Thyroid gland (tissue), 4 donors: ENCODE measurements around the gene RPL36A. TPM values are rescaled to one million over a fixed set of nuclear protein-coding genes. Genes with fewer than 3 reads are reported as not detected.

Source experiments
- DNase-seq, 2 donors: peaks; one replicate each; pipeline ENCODE4 v3.0.0-alpha.2; 2019
- H3K27ac ChIP-seq, 3 donors: fragments of 200-600 bp; sonication (generic); 1 replicate in 2 of 3; 2 replicates in 1 of 3; pipeline ENCODE4 v1.5.1; 2016 to 2019; ENCODE audit warnings: mild to moderate bottlenecking in 1 of 3, moderate library complexity in 1 of 3
- H3K27me3 ChIP-seq: fragments of 200-600 bp; sonication (generic); one replicate; pipeline ENCODE4 v1.5.1; 2019
- H3K36me3 ChIP-seq, 2 donors: fragments of 200-600 bp; sonication (generic); one replicate each; pipeline ENCODE4 v1.5.1; 2016 to 2019
- H3K4me1 ChIP-seq, 2 donors: fragments of 200-600 bp; sonication (generic); one replicate each; pipeline ENCODE4 v1.5.1; 2017 to 2019
- H3K4me3 ChIP-seq, 3 donors: fragments of 200-600 bp; sonication (generic); replicated peaks in 1 of 3; 1 replicate in 2 of 3; 2 replicates in 1 of 3; pipeline ENCODE4 v1.5.1; 2016; ENCODE audit warnings: mild to moderate bottlenecking in 1 of 3
- H3K9me3 ChIP-seq: fragments of 200-600 bp; sonication (generic); one replicate; pipeline ENCODE4 v1.5.1; 2017
- CTCF ChIP-seq, 6 experiments: fragments of 200-600 bp in 3 of 6; fragments of 450-650 bp in 3 of 6; sonication (generic) in 3 of 6; IDR thresholded peaks; one replicate each; pipeline ENCODE4 v1.5.1; 2016 to 2019; ENCODE audit warnings: antibody characterized with exemption in 6 of 6, mild to moderate bottlenecking in 2 of 6, inconsistent platforms in 1 of 6, moderate library complexity in 1 of 6
- POLR2A ChIP-seq, 2 donors: fragments of 450-650 bp; IDR thresholded peaks; one replicate each; pipeline ENCODE4 v1.6.1; 2017; ENCODE audit warnings: antibody characterized with exemption in 2 of 2, mild to moderate bottlenecking in 2 of 2, moderate library complexity in 1 of 2
- WGBS, 2 donors: methylation state at CpG; one replicate each; pipeline ENCODE4 v1.1.5; 2017; 5-methylcytosine and 5-hydroxymethylcytosine counted together
- intact Hi-C: fragments of 100-400 bp; cut with DNase I; formaldehyde crosslinking; loops from one replicate; pipeline ENCODE4 v1.15.1; 2023
- total RNA-seq, 4 donors: library from RNA; depleted of rRNA; stranded (reverse); fragments of >200 nt; gene quantifications; one replicate each; pipeline ENCODE4 v1.2.3, GENCODE V29; 2016

RPL36A gene
- total RNA-seq, 4 donors from 2014 or later, result 258 to 2,076 (median 1,246) TPM

- H3K4me1 ChIP-seq, result peaks cover 0 to 7% of the 10 kb centered on the region in 2 donors
- H3K4me3 ChIP-seq, result no peak overlapping the region
- no peaks in the 10 kb centered on the region for H3K9me3 ChIP-seq
- intact Hi-C loops, result no loop called here
- H3K36me3 ChIP-seq, result peaks cover 0 to 3% of the 10 kb centered on the region in 2 donors
- peak overlapping the region in 1 of 3 donors; percentile 98 for H3K27ac ChIP-seq
- H3K27me3 ChIP-seq, result no peaks in the 10 kb centered on the region
- 85 to 86% methylated on average over 4 of the region's 4 CpGs for WGBS, 2 donors
- TF ChIP-seq POLR2A (IDR thresholded peaks at IDR 0.05), result no peak
- TF ChIP-seq CTCF (IDR thresholded peaks at IDR 0.05), result no peak
- DNase-seq, result no peak
Measured at GRCh38 chrX:101417190-101417589, 26.4 kb downstream of the RPL36A start.

DNA sequence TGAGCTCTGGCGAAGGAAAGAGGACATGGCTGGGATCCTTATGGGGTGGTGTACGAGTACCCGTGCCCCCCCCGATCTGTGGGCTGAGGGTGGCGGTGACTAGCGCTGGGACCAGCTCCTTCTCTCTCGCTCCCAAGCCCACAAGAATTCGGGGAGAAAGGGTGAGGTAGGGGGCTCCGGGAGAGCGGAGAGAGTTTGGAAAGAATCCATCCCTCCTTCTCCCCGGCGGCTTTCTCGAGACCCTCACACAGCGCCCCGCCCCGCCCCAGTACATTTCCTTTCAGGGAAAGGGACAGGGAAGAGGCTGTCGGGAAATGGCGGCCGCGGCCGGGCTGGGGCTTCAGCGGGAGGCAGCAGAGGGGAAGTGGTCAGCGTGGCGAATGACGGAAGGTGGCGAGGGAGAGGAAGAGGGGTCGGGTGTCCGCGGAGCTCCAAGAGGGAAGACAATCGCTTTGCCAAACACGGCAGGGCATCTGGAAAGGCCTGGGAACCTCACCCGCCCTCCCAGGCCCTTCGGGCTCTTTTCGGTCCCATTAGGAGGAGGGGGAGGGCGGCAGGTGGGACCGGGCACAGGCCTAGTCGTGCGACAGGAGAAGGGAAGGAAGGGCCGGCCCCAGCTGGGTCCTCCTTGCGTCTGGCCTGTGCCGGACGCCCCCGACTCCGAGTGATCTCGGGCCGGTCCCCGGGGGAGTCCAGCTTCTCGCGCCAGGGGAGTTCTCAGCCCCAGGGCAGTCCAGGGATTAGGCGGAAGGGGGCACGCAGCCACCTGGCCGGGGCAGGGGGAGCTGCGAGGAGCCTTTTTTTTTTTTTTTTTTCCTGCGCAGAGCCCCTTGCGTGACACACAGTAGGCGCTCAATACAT, 27.4 kb downstream of the RPL36A start:
- 1% methylated on average over 29 to 30 of the region's 56 CpGs for WGBS, 2 donors
- intact Hi-C loops, result no loop called here
- DNase-seq, result peak; percentile 45 to 56
- Histone ChIP-seq H3K9me3 (no peaks in the 10 kb centered on the region), H3K4me1 (peaks cover 0 to 7% of the 10 kb centered on the region in 2 donors), H3K36me3 (no peaks in the 10 kb centered on the region), H3K4me3 (peak overlapping the region in 2 of 3 donors; percentile 36 to 39), H3K27me3 (no peaks in the 10 kb centered on the region), H3K27ac (peak overlapping the region; percentile 81 to 98 (median 96))
- peak; percentile 18 to 67 for TF ChIP-seq POLR2A (IDR thresholded peaks at IDR 0.05)
- TF ChIP-seq CTCF (IDR thresholded peaks at IDR 0.05), result no peak

GRCh38 chrX:101419489-101419888, 28.7 kb downstream of the RPL36A start:
- TF ChIP-seq CTCF (IDR thresholded peaks at IDR 0.05) (no peak), POLR2A (IDR thresholded peaks at IDR 0.05) (no peak)
- no peaks in the 10 kb centered on the region for H3K9me3 ChIP-seq
- H3K27me3 ChIP-seq, result no peaks in the 10 kb centered on the region
- WGBS, 2 donors, result 58 to 81% methylated on average over 2 of the region's 2 CpGs
- H3K36me3 ChIP-seq, result no peaks in the 10 kb centered on the region
- no peak overlapping the region for H3K4me3 ChIP-seq
- peak in 1 of 2 donors; percentile 19 for DNase-seq
- H3K4me1 ChIP-seq, result peaks cover 0 to 7% of the 10 kb centered on the region in 2 donors
- intact Hi-C loops, result no loop called here
- H3K27ac ChIP-seq, result peak overlapping the region; percentile 81 to 98 (median 96)

DNA sequence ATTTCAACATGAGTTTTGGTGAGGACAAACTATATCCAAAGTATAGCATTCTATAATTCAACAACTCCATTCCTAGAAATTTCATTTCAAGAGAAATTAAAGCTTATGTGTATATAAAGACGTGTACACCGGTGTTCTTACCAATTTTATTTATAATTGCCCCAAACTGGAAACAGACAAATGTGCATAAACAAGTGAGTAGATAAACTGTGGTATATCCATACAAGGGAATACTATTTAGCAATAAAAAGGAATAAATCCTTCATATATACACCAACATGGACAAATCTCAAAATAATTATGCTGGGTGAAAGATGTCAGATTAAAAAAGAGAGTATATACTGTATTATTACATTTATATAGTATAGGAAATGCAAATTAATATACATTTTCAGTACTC, 37.1 kb downstream of the RPL36A start:
- intact Hi-C loops, result no loop called here
- Histone ChIP-seq H3K27ac (no peak overlapping the region), H3K9me3 (no peaks in the 10 kb centered on the region), H3K4me3 (no peak overlapping the region), H3K27me3 (no peaks in the 10 kb centered on the region), H3K36me3 (no peaks in the 10 kb centered on the region), H3K4me1 (peaks cover 0 to 5% of the 10 kb centered on the region in 2 donors)
- DNase-seq, result no peak
- no peak for TF ChIP-seq POLR2A (IDR thresholded peaks at IDR 0.05)
- TF ChIP-seq CTCF (IDR thresholded peaks at IDR 0.05), result no peak
- 92 to 100% methylated on average over 2 of the region's 2 CpGs for WGBS, 2 donors

GRCh38 chrX:101429934-101430333, 39.1 kb downstream of the RPL36A start:
- intact Hi-C loops, result no loop called here
- no peak for TF ChIP-seq CTCF (IDR thresholded peaks at IDR 0.05)
- TF ChIP-seq POLR2A (IDR thresholded peaks at IDR 0.05), result no peak
- Histone ChIP-seq H3K4me3 (no peak overlapping the region), H3K27me3 (no peaks in the 10 kb centered on the region), H3K36me3 (no peaks in the 10 kb centered on the region), H3K27ac (no peak overlapping the region), H3K9me3 (no peaks in the 10 kb centered on the region), H3K4me1 (peaks cover 0 to 5% of the 10 kb centered on the region in 2 donors)
- no peak for DNase-seq
- WGBS, 2 donors, result 95 to 96% methylated on average over 1 of the region's 1 CpG
